Spinal cord (tissue), 10 donors: ENCODE data around the gene ARSG. TPM values are rescaled to one million over a fixed set of nuclear protein-coding genes. Genes with fewer than 3 reads are reported as not detected.

Experiments
- DNase-seq, 6 donors: peaks; one replicate each; pipeline versions ENCODE4 v3.0.0 to v3.0.0-alpha.2; 2013 to 2015; ENCODE audit warnings: low spot score in 6 of 6, low read depth in 4 of 6
- H3K27ac ChIP-seq: one replicate; pipeline ENCODE4 v1.5.1; 2013; ENCODE audit warnings: low read depth, low read length, control low read depth
- H3K27me3 ChIP-seq: one replicate; pipeline ENCODE4 v1.6.1; 2013; ENCODE audit warnings: low read length; ENCODE audit not compliant: control insufficient read depth, insufficient read depth
- H3K36me3 ChIP-seq: one replicate; pipeline ENCODE4 v1.6.1; 2013; ENCODE audit warnings: low read length; ENCODE audit not compliant: control insufficient read depth, insufficient read depth
- H3K4me1 ChIP-seq: one replicate; pipeline ENCODE4 v1.6.1; 2013; ENCODE audit warnings: low read length; ENCODE audit not compliant: control insufficient read depth, insufficient read depth
- H3K4me3 ChIP-seq: one replicate; pipeline ENCODE4 v1.5.1; 2013; ENCODE audit warnings: low read depth, low read length, control low read depth
- H3K9me3 ChIP-seq: one replicate; pipeline ENCODE4 v1.6.1; 2013; ENCODE audit warnings: low read length; ENCODE audit not compliant: control insufficient read depth, insufficient read depth
- WGBS: methylation state at CpG from one replicate; pipeline ENCODE4 v1.1.5; 2013; ENCODE audit warnings: missing lambda C conversion rate; ENCODE audit not compliant: insufficient coverage; 5-methylcytosine and 5-hydroxymethylcytosine counted together
- polyA plus RNA-seq, 2 donors: library from polyadenylated mRNA; unstranded; fragments of 120-200 nt; gene quantifications; one replicate each; pipeline ENCODE4 v1.2.1, GENCODE V29; 2013; ENCODE audit not compliant: insufficient read length in 2 of 2
- total RNA-seq, 2 donors: library from RNA; depleted of rRNA in 1 of 2; stranded (reverse); fragments of 120-200 nt in 1 of 2; fragments of >200 nt in 1 of 2; gene quantifications; one replicate each; pipeline versions ENCODE4 v1.2.3 to v1.2.4, GENCODE V29; 2013 to 2014
- donor health status: healthy.

The ARSG gene
- total and polyA plus RNA-seq, 4 donors, result 8.2 to 18.8 (median 9.9) TPM

DNA sequence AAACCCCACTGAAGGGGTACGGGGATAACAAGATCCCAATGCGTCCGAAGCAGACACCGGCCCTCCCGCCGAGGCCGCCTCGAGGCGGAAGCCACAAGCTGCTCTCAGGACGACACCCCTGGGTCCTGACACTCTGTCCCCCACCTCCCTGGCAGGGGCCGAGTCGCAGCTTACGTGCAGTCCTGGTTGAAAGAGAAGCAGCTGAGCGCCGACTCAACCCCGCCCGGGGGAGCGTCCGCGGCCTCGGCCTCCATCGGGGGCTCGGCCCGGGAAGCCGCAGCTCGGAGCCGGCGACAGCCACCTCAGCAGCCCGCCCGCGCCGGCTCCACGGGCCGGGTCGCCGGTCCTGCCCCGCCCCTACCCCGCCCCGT lies 165.9 kb downstream of the ARSG start, which contains the start of gene WIPI1:
TSS of gene WIPI1 (minus strand) at position 329 of the 371 bp plus-strand sequence. CDS start at position 254, 75 bp downstream.
- peak in 1 of 6 donors; percentile 25 for DNase-seq
- H3K4me1 ChIP-seq, result peaks cover 17% of the 10 kb centered on the region
- no peaks in the 10 kb centered on the region for H3K36me3 ChIP-seq
- no peaks in the 10 kb centered on the region for H3K9me3 ChIP-seq
- peak within 1 kb of the TSS; percentile 75 for H3K4me3 ChIP-seq
- H3K27ac ChIP-seq, result peak within 1 kb of the TSS; percentile 95
- 0% methylated on average over 21 of the region's 39 CpGs for WGBS
- peaks cover 2% of the 10 kb centered on the region for H3K27me3 ChIP-seq

DNA sequence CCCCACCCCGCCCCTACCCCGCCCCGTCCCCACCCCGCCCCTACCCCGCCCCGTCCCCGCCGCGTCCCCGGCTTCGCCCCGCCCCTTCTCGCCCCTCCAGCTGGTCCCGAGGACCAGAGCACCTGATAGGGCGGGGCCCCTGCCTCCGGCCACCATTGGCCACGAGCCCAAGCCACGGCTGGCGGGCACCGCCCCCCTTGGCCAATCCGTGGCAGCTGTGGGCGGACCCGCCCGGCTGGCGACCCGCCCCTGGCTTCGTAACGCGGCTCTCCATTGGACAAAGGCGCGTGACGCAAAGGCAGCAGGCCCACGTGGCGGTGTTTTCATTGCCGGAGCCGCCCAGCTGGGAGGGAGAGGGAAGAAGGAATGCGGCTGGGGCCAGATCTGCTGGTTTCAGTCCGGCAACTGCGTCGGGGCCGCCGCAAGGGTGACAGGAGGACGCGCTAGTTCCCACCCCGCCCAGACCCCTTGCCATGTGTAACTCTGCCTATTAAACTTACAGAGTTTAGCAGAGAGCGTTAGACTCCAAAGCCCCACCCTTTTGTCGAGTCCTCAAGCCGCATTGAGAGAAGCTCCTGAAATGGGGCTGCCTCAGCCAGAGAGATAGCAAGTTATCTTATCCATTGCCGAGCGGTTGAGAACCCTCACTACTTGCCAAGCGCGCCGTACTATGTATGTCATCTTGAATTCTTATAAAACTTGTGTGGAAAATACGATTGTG lies 166.4 kb downstream of the ARSG start:
- H3K36me3 ChIP-seq, result no peaks in the 10 kb centered on the region
- H3K9me3 ChIP-seq, result no peaks in the 10 kb centered on the region
- peaks cover 20% of the 10 kb centered on the region for H3K4me1 ChIP-seq
- H3K27ac ChIP-seq, result peak overlapping the region; percentile 79
- H3K4me3 ChIP-seq, result peak overlapping the region; percentile 75
- DNase-seq, result peak; percentile 93 to 99 (median 97)
- WGBS, result under 1% methylated on average over 42 of the region's 54 CpGs
- peaks cover 2% of the 10 kb centered on the region for H3K27me3 ChIP-seq

DNA sequence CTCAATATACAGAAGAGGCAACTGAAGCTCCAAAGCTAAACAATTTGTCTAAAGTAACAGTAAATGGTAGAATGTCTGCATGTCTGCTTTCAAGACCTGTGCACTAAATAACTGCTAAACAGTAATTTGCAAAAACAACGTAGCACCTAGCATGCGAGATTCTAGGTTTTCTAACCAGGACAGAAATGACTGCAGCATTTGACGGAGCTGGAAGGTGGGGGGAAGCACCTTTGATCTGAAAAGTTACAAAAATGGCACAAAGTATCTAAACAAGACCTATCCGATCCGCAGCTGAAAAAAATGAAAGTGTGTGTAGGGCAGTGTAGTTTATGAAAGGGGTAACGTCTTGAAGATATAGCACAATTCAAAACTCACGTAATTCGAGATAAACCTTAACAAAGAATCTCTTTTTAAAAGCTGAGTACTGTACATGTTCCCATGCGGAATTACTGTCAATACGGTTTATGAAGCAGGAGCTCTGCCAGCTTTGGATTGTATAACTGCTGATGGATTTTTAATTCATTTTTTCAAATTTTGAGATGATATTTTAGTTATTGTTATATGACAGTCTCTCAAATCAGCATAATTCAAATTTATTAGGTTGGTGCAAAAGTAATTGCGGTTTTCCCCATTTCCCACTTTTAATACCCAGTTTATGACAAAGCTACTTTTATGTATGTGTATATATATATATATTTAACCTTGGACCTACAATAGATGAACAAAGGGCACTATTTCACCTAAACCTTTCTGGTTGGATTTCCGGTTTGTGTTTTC lies 167.2 kb downstream of the ARSG start:
- Histone ChIP-seq H3K4me1 (peaks cover 22% of the 10 kb centered on the region), H3K27ac (peak overlapping the region; percentile 79), H3K27me3 (peaks cover 2% of the 10 kb centered on the region), H3K9me3 (no peaks in the 10 kb centered on the region), H3K4me3 (peak overlapping the region; percentile 40), H3K36me3 (no peaks in the 10 kb centered on the region)
- no peak for DNase-seq
- WGBS, result 14% methylated on average over 3 of the region's 12 CpGs

DNA sequence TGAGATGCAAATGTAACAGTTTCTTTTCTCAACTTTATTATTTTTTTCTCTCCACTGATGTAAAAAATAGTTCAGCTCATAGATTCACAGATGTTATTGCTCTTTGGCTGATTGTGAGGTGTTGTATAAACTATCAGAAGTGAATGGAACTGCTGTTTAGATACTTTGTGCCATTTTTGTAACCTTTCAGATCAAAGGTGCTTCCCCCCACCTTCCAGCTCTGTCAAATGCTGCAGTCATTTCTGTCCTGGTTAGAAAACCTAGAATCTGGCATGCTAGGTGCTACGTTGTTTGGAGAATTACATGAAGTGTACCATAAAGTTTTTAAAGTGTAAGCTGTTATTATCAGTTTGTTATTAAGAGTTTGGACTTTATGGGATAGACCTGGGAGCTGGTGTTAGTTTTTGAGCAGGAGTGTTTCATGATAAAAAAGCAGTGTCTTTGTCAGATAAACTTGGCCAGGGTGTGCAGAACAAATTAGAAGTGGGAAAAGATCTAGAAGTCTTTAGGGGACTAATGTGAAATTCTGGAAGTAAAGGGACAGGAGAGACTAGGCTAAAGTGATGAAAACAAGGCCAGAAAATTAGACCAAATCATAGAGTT lies 167.8 kb downstream of the ARSG start:
- WGBS, result 38% methylated on average over 1 of the region's 1 CpG
- H3K9me3 ChIP-seq, result no peaks in the 10 kb centered on the region
- no peaks in the 10 kb centered on the region for H3K36me3 ChIP-seq
- H3K27ac ChIP-seq, result no peak overlapping the region
- H3K27me3 ChIP-seq, result peaks cover 2% of the 10 kb centered on the region
- H3K4me3 ChIP-seq, result no peak overlapping the region
- H3K4me1 ChIP-seq, result peaks cover 22% of the 10 kb centered on the region
- DNase-seq, result no peak

DNA sequence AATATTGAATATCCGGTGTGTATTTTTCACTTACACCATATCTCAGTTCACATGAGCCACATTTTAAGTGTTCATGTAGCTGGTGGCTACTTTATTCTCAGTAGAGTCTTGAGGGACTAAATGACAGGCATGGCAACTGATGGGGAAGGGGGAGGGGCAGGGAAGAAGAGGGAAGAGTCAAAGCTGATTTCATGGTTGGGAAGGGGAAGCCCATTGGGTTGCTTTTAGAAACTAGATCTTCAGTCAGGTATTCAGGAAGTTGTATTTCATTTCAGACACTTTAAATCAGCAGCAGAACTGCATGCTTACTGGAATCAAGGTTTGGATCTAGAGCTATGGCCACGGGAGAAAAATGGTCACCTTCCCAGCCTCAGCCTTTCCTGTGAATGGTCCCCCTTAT lies 168.9 kb downstream of the ARSG start:
- DNase-seq, result no peak
- Histone ChIP-seq H3K27me3 (peaks cover 2% of the 10 kb centered on the region), H3K4me1 (peaks cover 22% of the 10 kb centered on the region), H3K36me3 (no peaks in the 10 kb centered on the region), H3K4me3 (no peak overlapping the region), H3K9me3 (no peaks in the 10 kb centered on the region), H3K27ac (no peak overlapping the region)
- WGBS, result 40% methylated on average over 1 of the region's 2 CpGs

DNA sequence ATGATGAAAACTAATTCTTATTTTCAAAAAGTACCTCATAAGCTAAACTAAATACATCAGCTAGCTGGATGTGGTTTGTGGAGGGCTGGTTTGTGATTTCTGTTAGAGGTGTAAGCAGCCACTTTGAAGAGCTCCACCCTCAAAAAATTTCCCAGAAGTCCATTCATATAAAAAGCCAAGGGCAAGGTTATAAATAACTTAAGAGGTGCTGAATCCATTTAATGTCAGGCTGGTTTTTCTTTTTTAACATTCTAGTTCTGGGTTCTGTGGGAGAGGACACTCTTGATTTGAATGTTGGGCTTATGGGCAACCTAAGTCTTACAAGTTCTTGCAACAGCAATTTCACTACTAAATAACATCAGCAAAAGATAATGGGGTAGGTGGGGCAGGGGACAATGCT lies 169.4 kb downstream of the ARSG start:
- H3K27me3 ChIP-seq, result peaks cover 2% of the 10 kb centered on the region
- H3K36me3 ChIP-seq, result no peaks in the 10 kb centered on the region
- no peaks in the 10 kb centered on the region for H3K9me3 ChIP-seq
- peaks cover 22% of the 10 kb centered on the region for H3K4me1 ChIP-seq
- H3K4me3 ChIP-seq, result no peak overlapping the region
- DNase-seq, result no peak
- no peak overlapping the region for H3K27ac ChIP-seq

DNA sequence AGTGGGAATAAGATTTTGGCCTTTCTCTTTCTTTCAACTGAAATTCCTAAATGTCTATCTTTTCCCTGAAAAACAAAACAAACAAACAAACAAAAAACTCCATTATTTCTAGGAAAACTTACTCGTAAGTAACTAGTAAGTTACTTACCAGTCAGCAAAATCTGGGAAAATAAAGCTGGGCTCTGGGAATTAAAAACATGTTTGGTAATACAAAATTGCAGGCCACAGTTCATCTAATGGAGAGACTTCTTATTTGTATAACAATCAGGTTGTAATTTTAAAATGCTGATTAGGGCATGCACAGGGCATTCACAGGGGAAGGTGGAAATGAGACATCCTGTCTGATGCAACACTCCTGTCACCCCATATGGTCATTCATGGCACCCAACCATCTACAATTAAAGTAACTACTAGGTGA lies 169.8 kb downstream of the ARSG start:
- Histone ChIP-seq H3K27ac (no peak overlapping the region), H3K4me3 (no peak overlapping the region), H3K36me3 (no peaks in the 10 kb centered on the region), H3K9me3 (no peaks in the 10 kb centered on the region), H3K27me3 (peaks cover 2% of the 10 kb centered on the region), H3K4me1 (peaks cover 21% of the 10 kb centered on the region)
- no peak for DNase-seq
- no CpG with 5 or more reads among the region's 1 CpG for WGBS

DNA sequence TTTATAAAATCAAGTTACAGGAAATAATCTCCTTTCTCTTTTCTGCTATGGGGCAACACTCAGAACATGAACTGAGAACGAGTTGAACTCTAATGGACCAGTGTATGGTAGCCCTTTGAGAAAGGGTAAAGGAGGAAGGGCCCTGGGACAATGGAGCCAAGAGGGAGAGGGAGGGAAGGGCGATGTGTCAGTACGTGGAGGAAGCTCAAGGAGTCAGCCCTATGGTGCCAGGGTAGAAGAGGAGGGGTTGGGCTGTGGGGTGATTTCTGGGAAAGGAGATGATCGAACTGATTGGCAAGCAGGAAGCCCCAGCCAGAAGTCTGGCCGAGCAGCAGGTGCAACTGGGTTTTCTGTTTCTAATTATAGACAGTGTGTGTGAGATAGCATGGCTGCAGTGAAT lies 170.3 kb downstream of the ARSG start:
- no peak for DNase-seq
- Histone ChIP-seq H3K36me3 (no peaks in the 10 kb centered on the region), H3K27ac (no peak overlapping the region), H3K4me1 (peaks cover 17% of the 10 kb centered on the region), H3K4me3 (no peak overlapping the region), H3K9me3 (no peaks in the 10 kb centered on the region), H3K27me3 (peaks cover 2% of the 10 kb centered on the region)
- 22% methylated on average over 4 of the region's 5 CpGs for WGBS

DNA sequence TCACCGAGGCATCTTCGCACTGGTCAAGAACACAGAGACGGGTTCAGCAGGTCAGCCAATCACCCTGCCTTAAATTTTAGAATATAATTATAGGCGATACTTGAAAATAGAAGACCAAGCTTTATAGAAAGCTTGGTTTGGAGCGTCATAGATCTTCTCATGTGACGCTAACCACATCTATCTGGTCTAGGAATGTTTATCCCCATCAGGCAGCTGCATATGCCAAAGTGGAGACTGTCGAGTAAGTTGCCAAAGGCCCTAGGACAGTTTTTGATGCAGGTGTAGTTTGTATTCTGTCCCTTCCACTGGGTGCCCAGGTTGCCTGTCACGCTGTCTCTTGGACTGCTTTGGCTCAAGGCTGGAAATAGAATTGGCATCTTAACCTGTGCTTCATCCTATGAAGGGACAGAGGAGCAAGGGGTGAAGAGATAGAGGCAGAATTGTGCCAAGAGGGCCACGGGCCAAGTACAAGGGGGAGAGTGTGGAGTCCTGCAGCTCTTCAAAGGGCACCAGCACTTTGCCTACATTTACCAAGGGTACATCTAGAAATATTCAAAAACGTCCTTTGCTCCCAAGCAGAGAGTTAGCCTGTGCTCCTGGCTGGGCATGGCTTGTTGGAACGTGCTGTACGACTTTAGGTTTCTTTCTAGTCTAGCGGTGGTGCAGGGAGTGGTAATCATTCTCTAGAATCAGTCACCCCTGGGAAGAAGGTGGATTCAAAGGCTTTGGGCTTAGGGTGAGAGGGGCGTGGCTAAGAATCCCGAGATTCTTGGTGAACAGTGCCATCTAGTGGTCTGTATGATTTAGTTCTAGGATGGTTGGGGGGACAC lies 171.3 kb downstream of the ARSG start:
- H3K27me3 ChIP-seq, result peaks cover 2% of the 10 kb centered on the region
- no peak overlapping the region for H3K27ac ChIP-seq
- H3K4me3 ChIP-seq, result no peak overlapping the region
- 47% methylated on average over 4 of the region's 15 CpGs for WGBS
- DNase-seq, result peak; percentile 60 to 96 (median 82)
- peaks cover 10% of the 10 kb centered on the region for H3K4me1 ChIP-seq
- no peaks in the 10 kb centered on the region for H3K9me3 ChIP-seq
- H3K36me3 ChIP-seq, result no peaks in the 10 kb centered on the region
